Astrocyte of the cerebellum (primary cell): Measurements from ENCODE around the gene AMPH.

Source experiments
- DNase-seq: peaks from one replicate; pipeline ENCODE4 v3.0.0-alpha.2; 2011; ENCODE audit warnings: low read depth
- H3K4me3 ChIP-seq: 2 replicates; pipeline ENCODE4 v1.5.1; 2011; ENCODE audit warnings: mild to moderate bottlenecking, low read depth, low read length, moderate library complexity
- CTCF ChIP-seq: IDR thresholded peaks from 2 replicates; pipeline ENCODE4 v1.5.1; 2012; ENCODE audit warnings: low read length, low read depth, moderate library complexity, mild to moderate bottlenecking; ENCODE audit errors: missing control alignments
- in situ Hi-C: cut with HindIII; loops from 2 replicates; pipeline ENCODE4 v1.10.0; 2017; ENCODE audit warnings: low sequenced_read_pairs

The AMPH gene

DNA sequence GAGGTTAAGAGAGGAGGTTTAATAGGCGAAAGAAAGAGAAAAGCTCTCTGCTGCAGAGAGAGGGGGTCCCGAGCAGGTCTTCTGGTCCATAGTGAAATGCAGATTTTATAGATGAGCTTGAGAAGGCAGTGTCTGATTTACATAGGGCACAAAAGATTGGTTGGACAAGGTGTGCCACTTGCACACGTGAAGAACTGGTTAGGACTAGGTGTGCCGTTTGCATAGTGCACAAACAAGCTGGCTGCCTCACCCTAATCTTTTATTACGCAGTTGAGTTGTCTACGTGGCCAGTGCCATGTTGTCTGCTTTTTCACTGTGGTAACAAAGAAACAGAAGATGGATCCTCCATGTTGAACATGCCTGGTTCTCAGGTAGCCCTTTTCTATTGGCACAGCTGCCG is 82.6 kb downstream of the AMPH start:
- in situ Hi-C loops = no loop called here
- no peak for TF ChIP-seq CTCF
- DNase-seq = no peak
- H3K4me3 ChIP-seq = no peak overlapping the region

DNA sequence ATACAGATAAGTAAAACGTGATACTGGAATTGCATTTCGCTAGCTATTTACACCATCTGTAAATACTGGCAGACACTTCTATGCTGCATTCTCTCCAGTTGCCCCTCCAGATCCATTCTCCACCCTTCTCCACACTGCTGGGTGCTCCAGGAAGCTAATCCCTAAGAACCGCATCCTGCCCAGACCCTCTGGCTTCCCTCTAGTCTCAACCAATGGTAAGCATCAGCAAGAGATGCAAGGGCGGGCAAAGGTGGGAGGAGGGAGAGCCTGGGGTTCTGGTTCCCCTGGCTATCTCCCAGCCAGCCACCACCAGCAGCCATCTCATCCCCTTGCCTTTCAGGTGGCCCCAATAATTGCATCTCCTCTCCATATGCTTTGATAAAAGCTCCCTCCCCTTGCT is 84.4 kb downstream of the AMPH start:
- no peak overlapping the region for H3K4me3 ChIP-seq
- TF ChIP-seq CTCF = no peak
- in situ Hi-C loops = no loop called here
- no peak for DNase-seq

GRCh38 chr7:38545977-38546376 is 85.2 kb downstream of the AMPH start:
- TF ChIP-seq CTCF = no peak
- no peak overlapping the region for H3K4me3 ChIP-seq
- no peak for DNase-seq
- in situ Hi-C loops = no loop called here

DNA sequence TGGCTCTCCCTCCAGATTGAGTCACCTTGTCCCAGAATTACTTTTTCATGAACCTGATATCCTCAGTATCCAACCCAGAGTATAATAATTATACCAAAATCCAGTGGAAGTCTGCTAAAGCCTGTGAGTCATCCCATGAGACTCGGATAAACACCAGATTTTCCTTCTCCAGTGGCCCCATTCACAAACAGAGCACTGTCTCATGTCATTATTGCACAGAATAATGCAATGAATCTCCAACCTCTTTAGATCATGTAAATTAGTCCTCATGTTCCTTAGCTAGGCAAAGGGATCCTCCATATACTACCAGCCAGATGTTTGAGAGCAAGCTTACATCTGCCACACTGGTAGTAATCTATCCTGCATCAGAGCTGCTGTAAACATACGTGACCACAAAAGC is 89.0 kb downstream of the AMPH start:
- in situ Hi-C loops = no loop called here
- H3K4me3 ChIP-seq = no peak overlapping the region
- DNase-seq = no peak
- TF ChIP-seq CTCF = no peak

- no peak for DNase-seq
- no peak overlapping the region for H3K4me3 ChIP-seq
- in situ Hi-C loops = no loop called here
- TF ChIP-seq CTCF = no peak
Observed at GRCh38 chr7:38541440-38541839, 89.7 kb downstream of the AMPH start.

DNA sequence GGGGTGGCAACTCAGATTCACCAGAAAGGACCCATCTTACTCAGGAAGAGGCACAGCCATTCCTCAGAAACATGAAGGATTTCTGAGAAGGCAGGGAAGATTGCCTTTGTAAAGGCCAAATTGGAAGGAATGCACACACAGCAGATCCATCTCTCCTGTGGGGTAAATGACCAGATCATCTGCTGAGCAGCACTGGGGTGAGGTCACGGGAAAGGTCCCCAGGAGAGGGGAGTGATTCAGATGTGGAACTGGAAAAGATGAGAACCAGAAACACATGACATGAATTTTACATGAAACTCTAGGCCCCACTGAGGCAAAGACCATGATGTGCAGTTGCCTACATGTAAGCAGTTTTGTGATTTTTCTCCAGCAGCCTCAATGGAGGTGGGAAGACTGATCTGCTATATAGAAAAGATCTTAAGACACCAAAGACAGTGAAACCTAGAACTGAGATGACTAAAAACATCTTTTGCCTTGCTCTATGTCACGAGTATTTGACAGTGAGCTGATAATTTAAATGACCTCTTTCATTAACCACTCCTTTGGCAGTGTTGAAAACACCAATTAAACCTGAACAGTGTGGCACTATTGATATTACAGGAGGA is 91.6 kb downstream of the AMPH start:
- TF ChIP-seq CTCF = no peak
- H3K4me3 ChIP-seq = no peak overlapping the region
- in situ Hi-C loops = no loop called here
- DNase-seq = no peak

DNA sequence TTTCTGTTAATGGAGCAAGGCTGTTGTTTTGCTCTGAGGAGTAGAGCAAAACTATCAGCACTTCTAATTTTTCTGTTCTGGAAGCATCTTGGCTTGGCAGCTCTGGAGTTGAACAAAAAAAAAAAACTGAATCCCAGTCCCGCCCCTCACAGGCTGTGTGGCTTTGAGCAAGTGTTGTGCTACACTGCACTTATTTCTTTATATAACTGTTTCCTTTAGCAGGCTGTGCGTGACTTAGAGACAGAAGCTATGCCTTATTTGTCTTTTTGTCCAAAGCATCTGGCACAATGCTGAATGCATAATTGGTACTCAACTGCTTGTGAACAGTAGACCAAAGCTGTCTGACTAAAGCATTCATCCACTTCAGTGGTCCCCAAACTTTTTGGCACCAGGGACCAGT is 96.1 kb downstream of the AMPH start:
- DNase-seq = no peak
- in situ Hi-C loops = no loop called here

More for the DNA sequence above, 96.1 kb downstream of the AMPH start:
- TF ChIP-seq CTCF = no peak
- H3K4me3 ChIP-seq = no peak overlapping the region
